ENCODE measurements around the gene GRIN2A. TPM values are rescaled to one million over a fixed set of nuclear protein-coding genes. Genes with fewer than 3 reads are reported as not detected.

GRIN2A gene
- total and polyA plus RNA-seq, 5 donors, result 2.1 to 7.6 (median 4.5) TPM

DNA sequence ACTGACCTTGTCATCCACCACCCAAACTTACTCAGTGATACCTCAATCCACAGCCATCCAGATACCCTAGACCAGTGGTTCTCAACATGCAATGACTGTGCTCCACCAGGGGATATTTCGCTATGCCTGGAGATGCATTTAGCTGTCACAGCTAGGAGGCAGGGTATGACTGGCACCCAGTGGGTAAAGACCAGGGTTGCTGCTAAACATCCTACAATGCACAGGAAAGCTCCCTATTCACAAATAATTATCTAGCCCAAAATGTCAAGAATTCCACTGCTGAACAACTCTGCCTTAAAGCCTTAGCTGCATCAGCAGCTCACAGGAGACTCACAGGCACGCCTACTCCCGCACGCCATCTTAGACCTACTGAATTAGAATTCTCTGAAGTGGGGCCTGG lies 212.6 kb downstream of the GRIN2A start:
- Histone ChIP-seq H3K4me1 (ENCODE audit: control insufficient read depth, insufficient read depth, low read length) (no peaks in the 10 kb centered on the region), H3K9me3 (ENCODE audit: control insufficient read depth, low read length) (no peaks in the 10 kb centered on the region), H3K27me3 (ENCODE audit: control insufficient read depth, insufficient read depth) (no peaks in the 10 kb centered on the region), H3K4me3 (ENCODE audit: low read length) (no peak overlapping the region), H3K27ac (ENCODE audit: low read length) (no peak overlapping the region)
- DNase-seq (no peak), ATAC-seq (no peak)
- intact Hi-C loops (cut with DNase I), result no loop called here
- 89% methylated on average over 4 of the region's 4 CpGs for WGBS

- H3K4me1 ChIP-seq (ENCODE audit: control insufficient read depth, insufficient read depth, low read length), result no peaks in the 10 kb centered on the region
- no peak for ATAC-seq
- 76% methylated on average over 9 of the region's 9 CpGs for WGBS
- H3K9me3 ChIP-seq (ENCODE audit: control insufficient read depth, low read length), result no peaks in the 10 kb centered on the region
- intact Hi-C loops (cut with DNase I), result no loop called here
- no peak for DNase-seq
- H3K27me3 ChIP-seq (ENCODE audit: control insufficient read depth, insufficient read depth), result no peaks in the 10 kb centered on the region
- no peak overlapping the region for H3K27ac ChIP-seq (ENCODE audit: low read length)
- H3K4me3 ChIP-seq (ENCODE audit: low read length), result no peak overlapping the region
Measured at GRCh38 chr16:9966569-9967157, 215.6 kb downstream of the GRIN2A start.

GRCh38 chr16:9965079-9965478 lies 217.1 kb downstream of the GRIN2A start:
- DNase-seq (no peak), ATAC-seq (no peak)
- no peaks in the 10 kb centered on the region for H3K27me3 ChIP-seq (ENCODE audit: control insufficient read depth, insufficient read depth)
- no peak overlapping the region for H3K4me3 ChIP-seq (ENCODE audit: low read length)
- H3K27ac ChIP-seq (ENCODE audit: low read length), result no peak overlapping the region
- no peaks in the 10 kb centered on the region for H3K9me3 ChIP-seq (ENCODE audit: control insufficient read depth, low read length)
- no peaks in the 10 kb centered on the region for H3K4me1 ChIP-seq (ENCODE audit: control insufficient read depth, insufficient read depth, low read length)
- WGBS, result 63% methylated on average over 3 of the region's 3 CpGs
- intact Hi-C loops (cut with DNase I), result no loop called here

- ATAC-seq (no peak), DNase-seq (no peak)
- Histone ChIP-seq H3K9me3 (ENCODE audit: control insufficient read depth, low read length) (no peaks in the 10 kb centered on the region), H3K4me3 (ENCODE audit: low read length) (no peak overlapping the region), H3K27ac (ENCODE audit: low read length) (no peak overlapping the region), H3K27me3 (ENCODE audit: control insufficient read depth, insufficient read depth) (no peaks in the 10 kb centered on the region), H3K4me1 (ENCODE audit: control insufficient read depth, insufficient read depth, low read length) (no peaks in the 10 kb centered on the region)
- intact Hi-C loops (cut with DNase I), result no loop called here
- WGBS, result 87% methylated on average over 6 of the region's 6 CpGs
Measured at GRCh38 chr16:9964426-9964825, 217.8 kb downstream of the GRIN2A start.

DNA sequence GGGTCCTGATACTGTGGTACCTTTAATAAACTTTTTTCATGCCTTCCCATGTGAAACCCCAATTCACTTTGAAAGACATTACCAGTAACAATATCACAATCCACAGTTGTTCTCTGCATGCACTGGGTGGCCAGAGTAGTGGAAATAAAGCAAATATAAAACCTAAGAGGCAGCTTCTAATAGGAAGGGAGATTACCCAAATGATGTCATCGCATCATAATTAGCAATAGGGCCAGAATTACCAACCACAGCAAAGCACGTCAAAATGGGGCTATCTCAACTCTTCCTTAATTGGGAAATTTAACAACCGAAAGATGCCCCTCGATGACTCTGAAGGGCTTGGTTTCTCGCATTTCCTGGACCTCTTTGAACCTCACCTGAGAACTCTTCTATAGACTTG lies 224.8 kb downstream of the GRIN2A start:
- Histone ChIP-seq H3K27me3 (ENCODE audit: control insufficient read depth, insufficient read depth) (no peaks in the 10 kb centered on the region), H3K9me3 (ENCODE audit: control insufficient read depth, low read length) (no peaks in the 10 kb centered on the region), H3K27ac (ENCODE audit: low read length) (no peak overlapping the region), H3K4me1 (ENCODE audit: control insufficient read depth, insufficient read depth, low read length) (no peaks in the 10 kb centered on the region), H3K4me3 (ENCODE audit: low read length) (no peak overlapping the region)
- intact Hi-C loops (cut with DNase I), result no loop called here
- 83% methylated on average over 5 of the region's 5 CpGs for WGBS
- ATAC-seq (no peak), DNase-seq (no peak)

DNA sequence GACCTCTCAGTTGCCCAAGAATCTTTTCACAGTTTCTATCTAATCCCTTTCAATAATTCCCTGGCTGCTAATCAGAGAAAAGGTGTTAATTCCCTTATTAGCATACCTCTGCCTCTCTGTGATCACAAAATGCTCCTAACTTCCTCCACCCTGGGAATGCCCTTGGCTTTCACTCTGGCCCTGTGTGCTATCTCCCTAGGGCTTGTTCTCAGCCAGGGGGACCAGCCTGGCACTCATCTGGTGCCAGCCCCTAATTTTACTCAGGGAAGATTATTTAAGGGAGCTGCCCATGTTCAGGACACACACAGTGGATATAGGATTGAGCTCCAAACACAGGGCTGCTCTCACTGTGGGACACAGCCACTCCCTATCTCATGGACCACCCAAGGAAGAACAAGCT lies 225.2 kb downstream of the GRIN2A start:
- ATAC-seq (no peak), DNase-seq (no peak)
- intact Hi-C loops (cut with DNase I), result no loop called here

DNA sequence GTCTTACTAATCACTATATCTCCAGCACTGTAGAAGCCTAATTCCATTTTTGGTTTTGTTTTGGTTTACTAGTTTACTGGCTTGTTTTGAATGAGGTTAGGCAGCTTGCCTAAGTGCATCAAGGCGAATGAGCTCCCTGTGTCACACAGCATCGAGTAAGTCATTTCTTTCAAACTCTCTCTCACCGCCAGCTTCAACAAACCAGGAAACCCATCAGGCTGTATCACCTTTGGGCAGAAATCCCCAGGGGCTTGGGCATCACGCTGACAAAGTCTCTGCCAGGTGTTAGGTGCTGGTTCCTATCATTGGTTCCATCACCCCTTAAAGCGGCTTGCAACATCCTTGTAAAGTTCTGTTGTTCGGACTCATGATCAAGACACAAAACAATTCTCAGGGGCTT lies 226.6 kb downstream of the GRIN2A start:
- H3K9me3 ChIP-seq (ENCODE audit: control insufficient read depth, low read length), result no peaks in the 10 kb centered on the region
- ATAC-seq, result no peak
- no peak for DNase-seq
- no peaks in the 10 kb centered on the region for H3K27me3 ChIP-seq (ENCODE audit: control insufficient read depth, insufficient read depth)
- no peak overlapping the region for H3K4me3 ChIP-seq (ENCODE audit: low read length)
- intact Hi-C loops (cut with DNase I), result no loop called here
- H3K27ac ChIP-seq (ENCODE audit: low read length), result no peak overlapping the region
- no peaks in the 10 kb centered on the region for H3K4me1 ChIP-seq (ENCODE audit: control insufficient read depth, insufficient read depth, low read length)
- 82% methylated on average over 6 of the region's 6 CpGs for WGBS

More for the DNA sequence above, 225.2 kb downstream of the GRIN2A start:
- H3K27me3 ChIP-seq (ENCODE audit: control insufficient read depth, insufficient read depth), result no peaks in the 10 kb centered on the region
- H3K9me3 ChIP-seq (ENCODE audit: control insufficient read depth, low read length), result no peaks in the 10 kb centered on the region
- H3K4me1 ChIP-seq (ENCODE audit: control insufficient read depth, insufficient read depth, low read length), result no peaks in the 10 kb centered on the region
- no peak overlapping the region for H3K27ac ChIP-seq (ENCODE audit: low read length)
- H3K4me3 ChIP-seq (ENCODE audit: low read length), result no peak overlapping the region

GRCh38 chr16:9953908-9954570 lies 228.2 kb downstream of the GRIN2A start:
- Histone ChIP-seq H3K27me3 (ENCODE audit: control insufficient read depth, insufficient read depth) (no peaks in the 10 kb centered on the region), H3K27ac (ENCODE audit: low read length) (no peak overlapping the region), H3K9me3 (ENCODE audit: control insufficient read depth, low read length) (no peaks in the 10 kb centered on the region), H3K4me3 (ENCODE audit: low read length) (no peak overlapping the region), H3K4me1 (ENCODE audit: control insufficient read depth, insufficient read depth, low read length) (no peaks in the 10 kb centered on the region)
- DNase-seq (no peak), ATAC-seq (peak; percentile 32 to 65)
- WGBS, result 27% methylated on average over 7 of the region's 7 CpGs
- intact Hi-C loops (cut with DNase I), result no loop called here

DNA sequence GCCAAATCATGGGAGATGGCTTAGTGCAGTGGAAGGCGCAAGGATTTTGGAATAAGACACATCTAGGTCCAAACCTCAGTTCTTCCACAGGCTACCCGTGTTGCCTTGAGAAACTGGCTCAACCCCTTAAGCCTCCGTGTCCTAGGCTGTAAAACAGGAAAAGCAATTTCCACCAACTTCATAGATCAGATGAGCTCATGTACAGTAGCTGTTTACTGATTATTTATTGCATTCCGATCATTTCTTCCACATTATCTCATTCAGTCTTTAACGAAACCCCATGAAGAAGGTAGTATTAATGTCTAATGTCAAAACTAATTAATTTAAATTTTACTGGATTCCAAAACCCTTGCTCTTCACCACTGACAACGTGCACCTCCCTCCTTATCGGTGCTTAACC lies 231.6 kb downstream of the GRIN2A start:
- Histone ChIP-seq H3K4me1 (ENCODE audit: control insufficient read depth, insufficient read depth, low read length) (no peaks in the 10 kb centered on the region), H3K27ac (ENCODE audit: low read length) (no peak overlapping the region), H3K4me3 (ENCODE audit: low read length) (no peak overlapping the region), H3K27me3 (ENCODE audit: control insufficient read depth, insufficient read depth) (no peaks in the 10 kb centered on the region), H3K9me3 (ENCODE audit: control insufficient read depth, low read length) (no peaks in the 10 kb centered on the region)
- ATAC-seq (no peak), DNase-seq (no peak)
- WGBS, result 61% methylated on average over 7 of the region's 7 CpGs
- intact Hi-C loops (cut with DNase I), result no loop called here

DNA sequence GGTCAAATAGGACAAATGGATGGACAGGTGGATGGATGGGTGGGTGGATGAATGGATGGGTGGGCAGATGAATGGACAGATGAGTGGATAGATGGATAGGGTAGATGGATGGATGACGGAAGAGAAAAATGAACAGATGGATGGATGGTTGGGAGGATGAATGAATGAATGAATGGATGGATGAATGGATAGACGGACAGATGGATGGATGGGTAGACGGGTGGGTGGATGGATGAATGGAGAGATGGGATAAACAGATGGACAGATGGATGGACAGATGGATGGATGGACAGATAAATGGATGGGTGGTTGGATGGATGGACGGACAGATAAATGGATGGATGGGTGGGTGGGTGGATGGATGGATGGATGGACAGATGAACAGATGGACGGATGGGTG lies 232.8 kb downstream of the GRIN2A start:
- WGBS, result 89% methylated on average over 5 of the region's 5 CpGs
- Histone ChIP-seq H3K27ac (ENCODE audit: low read length) (no peak overlapping the region), H3K4me1 (ENCODE audit: control insufficient read depth, insufficient read depth, low read length) (no peaks in the 10 kb centered on the region), H3K4me3 (ENCODE audit: low read length) (no peak overlapping the region), H3K27me3 (ENCODE audit: control insufficient read depth, insufficient read depth) (no peaks in the 10 kb centered on the region), H3K9me3 (ENCODE audit: control insufficient read depth, low read length) (no peaks in the 10 kb centered on the region)
- DNase-seq (no peak), ATAC-seq (no peak)
- intact Hi-C loops (cut with DNase I), result no loop called here

GRCh38 chr16:9948933-9949332 lies 233.3 kb downstream of the GRIN2A start:
- no peak overlapping the region for H3K27ac ChIP-seq (ENCODE audit: low read length)
- WGBS, result 80% methylated on average over 4 of the region's 4 CpGs
- ATAC-seq, result no peak
- H3K4me1 ChIP-seq (ENCODE audit: control insufficient read depth, insufficient read depth, low read length), result no peaks in the 10 kb centered on the region
- H3K27me3 ChIP-seq (ENCODE audit: control insufficient read depth, insufficient read depth), result no peaks in the 10 kb centered on the region
- no peak for DNase-seq
- no peaks in the 10 kb centered on the region for H3K9me3 ChIP-seq (ENCODE audit: control insufficient read depth, low read length)
- intact Hi-C loops (cut with DNase I), result no loop called here
- H3K4me3 ChIP-seq (ENCODE audit: low read length), result no peak overlapping the region

Measured in right cardiac atrium (tissue), 5 donors.